ENCODE data around the gene HSFX2. TPM values are rescaled to one million over a fixed set of nuclear protein-coding genes. Genes with fewer than 3 reads are reported as not detected.

HSFX2 gene
- total and polyA plus RNA-seq, 2 of the 13 experiments (the other 11 are each of a cell fraction or from before 2014, with no cell fraction given) = 0.13 TPM; not detected in 1

GRCh38 chrX:149639568-149639967, 44.5 kb upstream of the HSFX2 start:
- no peaks in the 10 kb centered on the region for H3K9me3 ChIP-seq (ENCODE audit: low read length)
- H3K9ac ChIP-seq (ENCODE audit: insufficient read depth, low read depth, low read length) = no peak overlapping the region
- WGBS (ENCODE audit: low lambda C conversion rate) = no CpG with 5 or more reads among the region's 3 CpGs
- DNase-seq (ENCODE audit: low spot score) (no peak), ATAC-seq (no peak), FAIRE-seq (no peak)
- POLR2A ChIA-PET = no interaction called here
- CTCF ChIA-PET (ENCODE audit: low intra/inter-chr PET ratio, low total read pairs) = no interaction called here
- in situ Hi-C loops (cut with HindIII; ENCODE audit: extremely low pct_ligation_motif_present, low pct_unique_long_range_greater_than_20kb) (no loop called here), intact Hi-C loops (cut with micrococcal nuclease; ENCODE audit: unreplicated experiment) (no loop called here)
- no peaks in the 10 kb centered on the region; a peak in 1 of 5 replicates for H3K27me3 ChIP-seq (ENCODE audit: control insufficient read depth in 1 of 2, insufficient read depth in 2 of 2, low read length in 2 of 2)
- no peak overlapping the region for H3K4me3 ChIP-seq (replicated peaks in 1 of 3; ENCODE audit: insufficient read depth in 1 of 3, low read depth in 2 of 3, low read length in 3 of 3)
- H2AFZ ChIP-seq (ENCODE audit: low read length) = no peak overlapping the region
- BruUV-seq (replicated peaks) = no TSS peak
- no peak overlapping the region for H3K27ac ChIP-seq (ENCODE audit: extremely low read length, insufficient read depth, low read length)
- H3K36me3 ChIP-seq (replicated peaks in 1 of 2; ENCODE audit: control insufficient read depth in 1 of 2, insufficient read depth in 2 of 2, low read length in 2 of 2) = no peaks in the 10 kb centered on the region
- H3K4me1 ChIP-seq (ENCODE audit: insufficient read depth, low read length) = no peaks in the 10 kb centered on the region
- no peaks in the 10 kb centered on the region for H3K79me2 ChIP-seq (ENCODE audit: insufficient read depth, low read length)
- H4K20me1 ChIP-seq (ENCODE audit: insufficient read depth, low read length) = no peaks in the 10 kb centered on the region
- no peak overlapping the region for H3K4me2 ChIP-seq (ENCODE audit: low read depth, low read length)
- no peak for TF ChIP-seq ZNF737 (CRISPR knock-in tag; IDR thresholded peaks at IDR 0.05; ENCODE audit: borderline replicate concordance)
- no peak for TF ChIP-seq SP1 (IDR thresholded peaks at IDR 0.05)
- no peak for TF ChIP-seq SP1 (CRISPR knock-in tag; IDR thresholded peaks at IDR 0.05)
- no peak for TF ChIP-seq SRSF9 (IDR thresholded peaks at IDR 0.05; ENCODE audit: borderline replicate concordance, insufficient read depth, low read depth, low read length, poor library complexity, severe bottlenecking)
- TF ChIP-seq ZNF891 (CRISPR knock-in tag; IDR thresholded peaks at IDR 0.05) = no peak
- no peak for TF ChIP-seq ZNF605 (CRISPR knock-in tag; IDR thresholded peaks at IDR 0.05)
- no peak for TF ChIP-seq ZNF484 (CRISPR knock-in tag; IDR thresholded peaks at IDR 0.05; ENCODE audit: borderline replicate concordance, low read depth)
- TF ChIP-seq NFAT5 (CRISPR knock-in tag; IDR thresholded peaks at IDR 0.05) = no peak
- TF ChIP-seq ZSCAN29 (CRISPR knock-in tag; conservative IDR thresholded peaks at IDR 0.05) = no peak
- TF ChIP-seq ZNF660 (CRISPR knock-in tag; IDR thresholded peaks at IDR 0.05; ENCODE audit: borderline replicate concordance, low read depth) = no peak
- no peak for TF ChIP-seq KMT2B (CRISPR knock-in tag; IDR thresholded peaks at IDR 0.05)
- no peak for TF ChIP-seq FOXA3 (CRISPR knock-in tag; IDR thresholded peaks at IDR 0.05)
- TF ChIP-seq NR2F2 (IDR thresholded peaks at IDR 0.05; ENCODE audit: borderline replicate concordance, low read depth) = no peak
- no peak for TF ChIP-seq DZIP1 (CRISPR knock-in tag; IDR thresholded peaks at IDR 0.05)
- TF ChIP-seq ARNTL (CRISPR knock-in tag; IDR thresholded peaks at IDR 0.05) = no peak
- TF ChIP-seq MBNL3 (CRISPR knock-in tag; conservative IDR thresholded peaks at IDR 0.05) = no peak
- no peak for TF ChIP-seq ZNF598 (CRISPR knock-in tag; IDR thresholded peaks at IDR 0.05; ENCODE audit: borderline replicate concordance)
